Sigmoid colon (tissue), 7 donors: ENCODE results near the gene MTRF1. TPM values are rescaled to one million over a fixed set of nuclear protein-coding genes. Genes with fewer than 3 reads are reported as not detected.
A peak's percentile ranks its signal among the peaks of the same experiment; 100 is the strongest.
"Not testable (repeated sequence)": the region's sequence is repeated elsewhere in the genome, so short reads cannot be mapped to it uniquely, and the experiment has no call there.

Experiments
- DNase-seq: peaks from one replicate; pipeline ENCODE4 v3.0.0-alpha.2; 2019
- H3K27ac ChIP-seq, 4 donors: fragments of 200-600 bp; sonication (generic); one replicate each; pipeline ENCODE4 v1.5.1; 2016 to 2019; ENCODE audit warnings: mild to moderate bottlenecking in 1 of 4
- H3K27me3 ChIP-seq, 3 donors: fragments of 200-600 bp; sonication (generic); one replicate each; pipeline ENCODE4 v1.5.1; 2019; ENCODE audit warnings: mild to moderate bottlenecking in 1 of 3
- H3K36me3 ChIP-seq, 4 donors: fragments of 200-600 bp; sonication (generic); one replicate each; pipeline ENCODE4 v1.5.1; 2016 to 2019
- H3K4me1 ChIP-seq, 4 donors: fragments of 200-600 bp; sonication (generic); one replicate each; pipeline ENCODE4 v1.5.1; 2017 to 2019
- H3K4me3 ChIP-seq, 4 donors: fragments of 200-600 bp; sonication (generic); one replicate each; pipeline ENCODE4 v1.5.1; 2017 to 2019; ENCODE audit warnings: mild to moderate bottlenecking in 2 of 4, moderate library complexity in 1 of 4
- H3K9me3 ChIP-seq, 4 donors: fragments of 200-600 bp in 3 of 4; sonication (generic) in 3 of 4; one replicate each; pipeline versions ENCODE4 v1.5.1 to v1.6.1; 2013 to 2019
- CTCF ChIP-seq, 4 experiments: fragments of 450-650 bp in 3 of 4; fragments of 200-600 bp in 1 of 4; IDR thresholded peaks; one replicate each; pipeline ENCODE4 v1.5.1; 2016 to 2019; ENCODE audit warnings: antibody characterized with exemption in 4 of 4, mild to moderate bottlenecking in 3 of 4, moderate library complexity in 2 of 4
- EP300 ChIP-seq, 4 donors: sonication (generic); formaldehyde crosslinking; IDR thresholded peaks; one replicate each; pipeline ENCODE4 v1.6.1; 2017; ENCODE audit warnings: antibody characterized with exemption in 4 of 4
- POLR2A ChIP-seq, 2 donors: fragments of 450-650 bp; IDR thresholded peaks; one replicate each; pipeline ENCODE4 v1.6.1; 2016; ENCODE audit warnings: antibody characterized with exemption in 2 of 2, mild to moderate bottlenecking in 2 of 2, moderate library complexity in 2 of 2
- POLR2AphosphoS5 ChIP-seq, 4 donors: sonication (generic); formaldehyde crosslinking; IDR thresholded peaks; one replicate each; pipeline ENCODE4 v1.6.1; 2017; ENCODE audit warnings: antibody characterized with exemption in 4 of 4
- WGBS, 2 donors: extraction: QIAGEN DNeasy Blood & Tissue Kit; methylation state at CpG; one replicate each; pipeline ENCODE4 v1.1.7; 2013; 5-methylcytosine and 5-hydroxymethylcytosine counted together
- intact Hi-C: fragments of 100-400 bp; cut with DNase I; formaldehyde crosslinking; loops from one replicate; pipeline ENCODE4 v1.15.1; 2023
- polyA plus RNA-seq, 3 donors: library from polyadenylated mRNA; stranded (reverse); fragments of 200-250 nt; gene quantifications; one replicate each; pipeline ENCODE4 v1.2.3, GENCODE V29; 2013
- total RNA-seq, 4 donors: library from RNA; depleted of rRNA; stranded (reverse); fragments of >200 nt; gene quantifications; one replicate each; pipeline ENCODE4 v1.1.0, GENCODE V29; 2016
- donor health status: healthy with polysubstance abuse.
- donor health status: Bipolar disorder and iron deficiency.
- donor health status: healthy.

Gene MTRF1
- total and polyA plus RNA-seq, 7 donors = 9.0 to 19.9 (median 12.5) TPM

- no peaks in the 10 kb centered on the region for H3K9me3 ChIP-seq
- TF ChIP-seq POLR2A (IDR thresholded peaks at IDR 0.05) = no peak
- no peak for TF ChIP-seq CTCF (IDR thresholded peaks at IDR 0.05)
- TF ChIP-seq EP300 (IDR thresholded peaks at IDR 0.05) = no peak
- TF ChIP-seq POLR2AphosphoS5 (IDR thresholded peaks at IDR 0.05) = no peak
- H3K27ac ChIP-seq = no peak overlapping the region
- H3K4me1 ChIP-seq = no peaks in the 10 kb centered on the region
- no peaks in the 10 kb centered on the region for H3K36me3 ChIP-seq
- intact Hi-C loops = no loop called here
- H3K27me3 ChIP-seq = no peaks in the 10 kb centered on the region
- DNase-seq = no peak
- no peak overlapping the region for H3K4me3 ChIP-seq
Observed at GRCh38 chr13:41182231-41182630, 81.1 kb downstream of the MTRF1 start.

- Histone ChIP-seq H3K4me3 (no peak overlapping the region), H3K27me3 (no peaks in the 10 kb centered on the region), H3K36me3 (no peaks in the 10 kb centered on the region), H3K9me3 (peaks cover 0 to 3% (median 1%) of the 10 kb centered on the region in 4 donors), H3K27ac (no peak overlapping the region), H3K4me1 (no peaks in the 10 kb centered on the region)
- intact Hi-C loops = no loop called here
- DNase-seq = no peak
- TF ChIP-seq CTCF (IDR thresholded peaks at IDR 0.05) = no peak
- 38 to 66% methylated on average over 4 of the region's 4 CpGs for WGBS, 2 donors
Observed at GRCh38 chr13:41179593-41180250, 83.7 kb downstream of the MTRF1 start.

GRCh38 chr13:41178040-41178439, 85.3 kb downstream of the MTRF1 start:
- Histone ChIP-seq H3K4me3 (no peak overlapping the region), H3K27ac (peak overlapping the region in 1 of 4 donors; percentile 41), H3K4me1 (no peaks in the 10 kb centered on the region), H3K36me3 (no peaks in the 10 kb centered on the region), H3K9me3 (peaks cover 0 to 3% (median 1%) of the 10 kb centered on the region in 4 donors), H3K27me3 (no peaks in the 10 kb centered on the region)
- 84 to 87% methylated on average over 7 of the region's 7 CpGs for WGBS, 2 donors
- no peak for DNase-seq
- intact Hi-C loops = no loop called here
- no peak for TF ChIP-seq CTCF (IDR thresholded peaks at IDR 0.05)

GRCh38 chr13:41177616-41178015, 85.8 kb downstream of the MTRF1 start:
- peaks cover 0 to 3% (median 1%) of the 10 kb centered on the region in 4 donors for H3K9me3 ChIP-seq
- 38 to 42% methylated on average over 2 of the region's 2 CpGs for WGBS, 2 donors
- no peaks in the 10 kb centered on the region for H3K36me3 ChIP-seq
- H3K27me3 ChIP-seq = no peaks in the 10 kb centered on the region
- TF ChIP-seq POLR2AphosphoS5 (IDR thresholded peaks at IDR 0.05) = no peak
- no peak for TF ChIP-seq POLR2A (IDR thresholded peaks at IDR 0.05)
- TF ChIP-seq EP300 (IDR thresholded peaks at IDR 0.05) = no peak
- TF ChIP-seq CTCF (IDR thresholded peaks at IDR 0.05) = no peak
- H3K4me1 ChIP-seq = no peaks in the 10 kb centered on the region
- no peak overlapping the region for H3K4me3 ChIP-seq
- no peak for DNase-seq
- peak overlapping the region in 1 of 4 donors; percentile 41 for H3K27ac ChIP-seq
- intact Hi-C loops = no loop called here

- H3K9me3 ChIP-seq, DNase-seq, H3K27ac ChIP-seq, H3K27me3 ChIP-seq, H3K4me1 ChIP-seq, H3K36me3 ChIP-seq, intact Hi-C loops, H3K4me3 ChIP-seq: not testable (repeated sequence)
- WGBS, 2 donors = 95 to 96% methylated on average over 8 of the region's 8 CpGs
Observed at GRCh38 chr13:41175576-41175975, 87.8 kb downstream of the MTRF1 start.

Other genes with a start within 250 kb of the MTRF1 start
- 10 to 100 TPM; 47.4 to 68.5 (median 58.0) TPM for gene ELF1, start 244.3 kb downstream of the MTRF1 start, total RNA-seq
- gene ELF1, start 244.3 kb downstream of the MTRF1 start, polyA plus RNA-seq = 10 to 100 TPM; 31.8 to 45.3 (median 35.1) TPM
- 10 to 100 TPM; 11.6 to 25.0 (median 18.4) TPM for gene WBP4, start 202.1 kb downstream of the MTRF1 start, total RNA-seq
- 1 to 10 TPM; 5.1 to 7.8 (median 7.2) TPM for gene WBP4, start 202.1 kb downstream of the MTRF1 start, polyA plus RNA-seq
- 10 to 100 TPM in 2 of 4 donors, 1 to 10 TPM in 2; 6.7 to 10.7 (median 9.9) TPM for gene KBTBD6, start 130.8 kb downstream of the MTRF1 start, total RNA-seq
- 1 to 10 TPM; 1.2 to 3.9 (median 1.4) TPM for gene KBTBD6, start 130.8 kb downstream of the MTRF1 start, polyA plus RNA-seq
- 10 to 100 TPM in 1 of 4 donors, 1 to 10 TPM in 3; 5.6 to 10.2 (median 8.0) TPM for gene KBTBD7, start 69.0 kb downstream of the MTRF1 start, total RNA-seq
- 1 to 10 TPM; 1.2 to 2.8 (median 1.8) TPM for gene KBTBD7, start 69.0 kb downstream of the MTRF1 start, polyA plus RNA-seq
- 10 to 100 TPM; 15.2 to 24.4 (median 18.1) TPM for gene NAA16, start 47.7 kb upstream of the MTRF1 start, total RNA-seq
- 1 to 10 TPM; 2.5 to 6.6 (median 6.0) TPM for gene NAA16, start 47.7 kb upstream of the MTRF1 start, polyA plus RNA-seq
- gene RGCC, start 194.0 kb upstream of the MTRF1 start, total RNA-seq = 10 to 100 TPM; 30.4 to 65.3 (median 43.3) TPM
- 10 to 100 TPM in 1 of 3 donors, 1 to 10 TPM in 2; 8.3 to 11.3 (median 8.4) TPM for gene RGCC, start 194.0 kb upstream of the MTRF1 start, polyA plus RNA-seq